ENCODE measurements around the gene HOXC12. TPM values are rescaled to one million over a fixed set of nuclear protein-coding genes. Genes with fewer than 3 reads are reported as not detected.

HOXC12 gene
- total RNA-seq, 1 donor, result under 0.01 TPM

DNA sequence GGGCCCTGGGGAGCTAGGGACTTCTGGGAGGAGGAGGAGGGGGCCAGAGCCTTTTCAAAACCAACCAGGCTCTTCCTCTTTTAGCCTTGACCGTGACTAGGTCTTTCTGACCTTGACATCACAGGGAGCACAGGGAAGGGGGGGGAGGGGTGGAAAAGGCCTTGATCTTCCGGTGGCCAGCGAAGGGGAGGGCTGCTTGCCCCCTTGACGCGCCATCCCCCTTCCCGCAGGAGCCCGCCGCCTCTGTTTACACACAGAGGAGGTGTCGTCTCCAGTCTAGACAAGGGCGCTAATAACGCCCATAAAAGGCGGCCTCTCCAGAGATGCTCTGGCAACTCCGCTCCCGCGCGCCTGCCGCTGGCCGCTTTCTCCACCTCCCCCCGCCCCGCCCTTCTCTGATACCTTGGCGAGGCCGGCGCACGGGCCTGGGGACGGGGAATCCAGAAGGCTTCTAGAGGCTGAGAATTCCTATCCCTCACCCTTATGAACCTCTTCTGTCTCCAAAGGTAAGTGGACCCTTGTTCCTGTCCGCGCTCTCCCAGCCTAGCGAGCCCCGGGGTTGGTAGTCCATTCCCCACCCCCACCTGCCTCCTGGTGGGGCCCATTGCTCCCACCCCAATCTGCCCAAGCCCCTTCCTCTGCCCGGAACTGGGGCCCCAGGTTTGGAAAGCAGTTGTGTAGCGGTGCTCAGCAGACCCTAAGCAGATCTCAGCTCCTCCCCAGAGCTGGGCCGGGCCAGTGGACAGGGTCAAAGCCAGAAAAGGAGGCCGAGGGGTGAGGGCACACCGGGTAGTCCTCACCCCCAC, 4.9 kb upstream of the HOXC12 start:
- Histone ChIP-seq H4K20me1 (ENCODE audit: insufficient read depth, low read length) (no peaks in the 10 kb centered on the region), H3K4me2 (ENCODE audit: insufficient read depth, low read length) (no peak overlapping the region), H3K27me3 (ENCODE audit: insufficient read depth, low read length) (peaks cover 96% of the 10 kb centered on the region), H3K36me3 (ENCODE audit: insufficient read depth, low read length) (no peaks in the 10 kb centered on the region), H3K9me3 (ENCODE audit: low read depth, low read length) (no peaks in the 10 kb centered on the region), H3K4me1 (ENCODE audit: insufficient read depth, low read length) (no peaks in the 10 kb centered on the region), H3K4me3 (ENCODE audit: insufficient read depth, low read length) (no peak overlapping the region), H2AFZ (ENCODE audit: low read length) (no peak overlapping the region), H3K27ac (ENCODE audit: low read depth, low read length) (no peak overlapping the region), H3K79me2 (ENCODE audit: insufficient read depth, low read length) (no peaks in the 10 kb centered on the region)
- TF ChIP-seq, protein P1, sequence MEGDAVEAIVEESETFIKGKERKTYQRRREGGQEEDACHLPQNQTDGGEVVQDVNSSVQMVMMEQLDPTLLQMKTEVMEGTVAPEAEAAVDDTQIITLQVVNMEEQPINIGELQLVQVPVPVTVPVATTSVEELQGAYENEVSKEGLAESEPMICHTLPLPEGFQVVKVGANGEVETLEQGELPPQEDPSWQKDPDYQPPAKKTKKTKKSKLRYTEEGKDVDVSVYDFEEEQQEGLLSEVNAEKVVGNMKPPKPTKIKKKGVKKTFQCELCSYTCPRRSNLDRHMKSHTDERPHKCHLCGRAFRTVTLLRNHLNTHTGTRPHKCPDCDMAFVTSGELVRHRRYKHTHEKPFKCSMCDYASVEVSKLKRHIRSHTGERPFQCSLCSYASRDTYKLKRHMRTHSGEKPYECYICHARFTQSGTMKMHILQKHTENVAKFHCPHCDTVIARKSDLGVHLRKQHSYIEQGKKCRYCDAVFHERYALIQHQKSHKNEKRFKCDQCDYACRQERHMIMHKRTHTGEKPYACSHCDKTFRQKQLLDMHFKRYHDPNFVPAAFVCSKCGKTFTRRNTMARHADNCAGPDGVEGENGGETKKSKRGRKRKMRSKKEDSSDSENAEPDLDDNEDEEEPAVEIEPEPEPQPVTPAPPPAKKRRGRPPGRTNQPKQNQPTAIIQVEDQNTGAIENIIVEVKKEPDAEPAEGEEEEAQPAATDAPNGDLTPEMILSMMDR (IDR thresholded peaks at IDR 0.05; ENCODE audit: extremely low read depth, low read depth, low read length), result no peak
- DNase-seq (ENCODE audit: insufficient read length, low spot score, missing footprints), result peak; percentile 66

DNA sequence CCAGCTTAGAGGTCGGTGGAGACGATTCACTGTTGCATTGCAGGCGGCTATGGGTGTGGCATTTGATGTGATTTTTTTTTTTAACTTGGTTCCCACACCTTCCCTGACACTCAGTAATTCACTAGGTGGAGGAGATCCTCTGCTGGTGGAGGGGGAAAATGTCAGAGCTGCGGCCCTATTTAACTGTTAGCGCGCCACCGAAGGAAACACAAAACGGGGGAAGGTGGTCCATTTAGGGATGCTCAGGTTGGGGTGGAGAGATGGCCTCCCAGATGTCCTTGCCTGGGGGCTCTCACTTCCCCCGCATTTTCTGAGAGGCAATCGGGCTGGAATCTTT, 4.3 kb upstream of the HOXC12 start:
- peaks cover 96% of the 10 kb centered on the region for H3K27me3 ChIP-seq (ENCODE audit: insufficient read depth, low read length)
- no peak overlapping the region for H2AFZ ChIP-seq (ENCODE audit: low read length)
- no peaks in the 10 kb centered on the region for H3K4me1 ChIP-seq (ENCODE audit: insufficient read depth, low read length)
- DNase-seq (ENCODE audit: insufficient read length, low spot score, missing footprints), result no peak
- no peaks in the 10 kb centered on the region for H3K36me3 ChIP-seq (ENCODE audit: insufficient read depth, low read length)
- H3K9me3 ChIP-seq (ENCODE audit: low read depth, low read length), result no peaks in the 10 kb centered on the region
- H3K27ac ChIP-seq (ENCODE audit: low read depth, low read length), result no peak overlapping the region
- H3K4me3 ChIP-seq (ENCODE audit: insufficient read depth, low read length), result no peak overlapping the region
- no peak overlapping the region for H3K4me2 ChIP-seq (ENCODE audit: insufficient read depth, low read length)
- TF ChIP-seq, protein P1 (IDR thresholded peaks at IDR 0.05; ENCODE audit: extremely low read depth, low read depth, low read length), result no peak
- H3K79me2 ChIP-seq (ENCODE audit: insufficient read depth, low read length), result no peaks in the 10 kb centered on the region
- no peaks in the 10 kb centered on the region for H4K20me1 ChIP-seq (ENCODE audit: insufficient read depth, low read length)

DNA sequence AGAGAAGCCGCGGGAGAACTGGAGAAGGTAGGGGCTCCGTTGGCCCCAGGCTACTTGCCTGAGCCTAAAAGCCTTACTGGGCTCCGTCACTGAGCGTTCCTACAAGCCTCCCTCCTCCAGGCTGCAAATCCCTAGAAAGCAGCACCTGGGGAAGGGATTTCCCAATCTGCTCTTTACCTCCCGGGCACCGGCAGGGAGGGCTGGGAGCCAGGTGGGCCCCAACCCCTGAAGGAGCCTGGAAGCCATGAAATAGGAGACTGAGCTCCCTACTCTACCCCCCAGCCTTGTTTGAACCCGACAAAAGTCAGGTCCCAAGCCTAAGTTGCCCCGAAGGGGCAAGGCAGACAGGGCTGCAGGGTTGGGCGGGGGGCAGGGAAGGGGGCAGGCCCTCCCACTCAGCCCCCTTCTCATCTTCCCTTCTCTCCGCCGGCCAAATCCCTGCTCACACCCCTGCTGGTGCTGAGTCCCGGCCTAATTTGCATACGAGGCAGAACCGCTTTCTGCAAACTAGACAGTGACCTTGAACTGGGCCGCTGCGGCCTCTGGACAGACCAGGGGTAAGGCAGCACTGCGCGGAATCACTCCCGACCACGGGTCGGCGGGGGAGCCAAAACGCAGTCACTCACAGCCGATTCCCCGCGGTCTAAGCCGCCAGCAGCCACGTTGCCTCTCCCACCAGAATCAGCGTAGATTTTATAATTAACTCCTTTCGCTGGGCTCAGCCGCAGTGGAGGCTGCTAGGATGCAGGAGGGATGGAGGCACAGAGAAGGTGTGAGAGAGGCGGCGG, 3.7 kb upstream of the HOXC12 start:
- no peak overlapping the region for H3K27ac ChIP-seq (ENCODE audit: low read depth, low read length)
- DNase-seq (ENCODE audit: insufficient read length, low spot score, missing footprints), result peak; percentile 56
- H2AFZ ChIP-seq (ENCODE audit: low read length), result no peak overlapping the region
- no peaks in the 10 kb centered on the region for H3K9me3 ChIP-seq (ENCODE audit: low read depth, low read length)
- no peaks in the 10 kb centered on the region for H3K36me3 ChIP-seq (ENCODE audit: insufficient read depth, low read length)
- no peaks in the 10 kb centered on the region for H3K4me1 ChIP-seq (ENCODE audit: insufficient read depth, low read length)
- no peaks in the 10 kb centered on the region for H4K20me1 ChIP-seq (ENCODE audit: insufficient read depth, low read length)
- H3K27me3 ChIP-seq (ENCODE audit: insufficient read depth, low read length), result peaks cover 96% of the 10 kb centered on the region
- TF ChIP-seq, protein P1 (IDR thresholded peaks at IDR 0.05; ENCODE audit: extremely low read depth, low read depth, low read length), result no peak
- no peaks in the 10 kb centered on the region for H3K79me2 ChIP-seq (ENCODE audit: insufficient read depth, low read length)
- H3K4me2 ChIP-seq (ENCODE audit: insufficient read depth, low read length), result no peak overlapping the region
- no peak overlapping the region for H3K4me3 ChIP-seq (ENCODE audit: insufficient read depth, low read length)
